Mesenchymal stem cell (in vitro differentiated cells and primary cell): ENCODE data around the gene ASB13.

Experiments
- DNase-seq: peaks from one replicate; pipeline ENCODE4 v3.0.0-alpha.2; 2013
- H2AFZ ChIP-seq: one replicate; pipeline ENCODE4 v1.6.1; 2013; ENCODE audit warnings: low read depth, mild to moderate bottlenecking, control low read depth, inconsistent platforms, low read length, moderate library complexity
- H2AK5ac ChIP-seq: 2 replicates; pipeline ENCODE4 v1.6.1; 2013; ENCODE audit warnings: low read length, moderate library complexity, mild to moderate bottlenecking, inconsistent platforms; ENCODE audit not compliant: severe bottlenecking
- H2BK120ac ChIP-seq: one replicate; pipeline ENCODE4 v1.6.1; 2013; ENCODE audit warnings: low read depth, mild to moderate bottlenecking, inconsistent platforms, low read length, moderate library complexity
- H2BK12ac ChIP-seq, 2 experiments: one replicate each; pipeline ENCODE4 v1.6.1; 2013; ENCODE audit warnings: inconsistent platforms in 2 of 2, low read length in 2 of 2, mild to moderate bottlenecking in 2 of 2, moderate library complexity in 2 of 2, control low read depth in 1 of 2
- H2BK15ac ChIP-seq: one replicate; pipeline ENCODE4 v1.6.1; 2013; ENCODE audit warnings: mild to moderate bottlenecking, low read depth, inconsistent platforms; ENCODE audit not compliant: poor library complexity, severe bottlenecking
- H2BK5ac ChIP-seq: 2 replicates; pipeline ENCODE4 v1.6.1; 2013; ENCODE audit warnings: low read depth, mild to moderate bottlenecking, low read length, control low read depth, inconsistent platforms; ENCODE audit not compliant: poor library complexity, severe bottlenecking
- H3K14ac ChIP-seq, 2 experiments: one replicate each; pipeline ENCODE4 v1.6.1; 2013; ENCODE audit warnings: inconsistent platforms in 2 of 2, low read length in 2 of 2, control low read depth in 1 of 2, mild to moderate bottlenecking in 1 of 2, moderate library complexity in 1 of 2
- H3K18ac ChIP-seq, 2 experiments: one replicate each; pipeline ENCODE4 v1.6.1; 2013; ENCODE audit warnings: inconsistent platforms in 2 of 2, low read length in 2 of 2, control low read depth in 1 of 2, low read depth in 1 of 2, mild to moderate bottlenecking in 1 of 2
- H3K23ac ChIP-seq, 2 experiments: one replicate each; pipeline ENCODE4 v1.6.1; 2013; ENCODE audit warnings: inconsistent platforms in 2 of 2, low read length in 2 of 2, mild to moderate bottlenecking in 2 of 2, moderate library complexity in 2 of 2, control low read depth in 1 of 2
- H3K27ac ChIP-seq: 2 replicates; pipeline ENCODE4 v1.5.1; 2013; ENCODE audit warnings: mild to moderate bottlenecking, moderate library complexity, low read length, control low read depth, inconsistent platforms; ENCODE audit not compliant: poor library complexity, severe bottlenecking
- H3K27me3 ChIP-seq, 2 experiments: 2 replicates each; pipeline versions ENCODE4 v1.6.1 to v1.7.0; 2013; ENCODE audit warnings: low read length in 2 of 2, mild to moderate bottlenecking in 2 of 2, moderate library complexity in 2 of 2, control low read depth in 1 of 2, inconsistent platforms in 1 of 2; ENCODE audit not compliant: control insufficient read depth in 1 of 2, insufficient read depth in 1 of 2
- H3K36me3 ChIP-seq, 2 experiments: 2 replicates each; pipeline versions ENCODE4 v1.6.1 to v1.7.0; 2013; ENCODE audit warnings: low read length in 2 of 2, control low read depth in 1 of 2, inconsistent platforms in 1 of 2, low read depth in 1 of 2, mild to moderate bottlenecking in 1 of 2; ENCODE audit not compliant: insufficient read depth in 2 of 2, control insufficient read depth in 1 of 2
- H3K4ac ChIP-seq, 2 experiments: one replicate each; pipeline ENCODE4 v1.6.1; 2013; ENCODE audit warnings: inconsistent platforms in 2 of 2, low read length in 2 of 2, mild to moderate bottlenecking in 2 of 2, moderate library complexity in 2 of 2, control low read depth in 1 of 2, low read depth in 1 of 2
- H3K4me1 ChIP-seq: 2 replicates; pipeline ENCODE4 v1.6.1; 2013; ENCODE audit warnings: low read depth, low read length, control low read depth; ENCODE audit not compliant: control insufficient read depth, insufficient read depth
- H3K4me2 ChIP-seq: 2 replicates; pipeline ENCODE4 v1.6.1; 2013; ENCODE audit warnings: low read length, mild to moderate bottlenecking, inconsistent platforms; ENCODE audit not compliant: poor library complexity, severe bottlenecking
- H3K4me3 ChIP-seq, 2 experiments: 2 replicates each; pipeline versions ENCODE4 v1.5.1 to v1.7.0; 2013; ENCODE audit warnings: low read length in 2 of 2, mild to moderate bottlenecking in 2 of 2, control low read depth in 1 of 2, low read depth in 1 of 2; ENCODE audit not compliant: insufficient read depth in 1 of 2
- H3K79me1 ChIP-seq: replicated peaks from 2 replicates; pipeline ENCODE4 v1.6.1; 2013; ENCODE audit warnings: mild to moderate bottlenecking, control low read depth, low read length, inconsistent platforms; ENCODE audit not compliant: poor library complexity, severe bottlenecking
- H3K9ac ChIP-seq: 2 replicates; pipeline ENCODE4 v1.7.0; 2013; ENCODE audit warnings: mild to moderate bottlenecking, low read length, moderate library complexity
- H3K9me3 ChIP-seq: 2 replicates; pipeline ENCODE4 v1.7.0; 2013; ENCODE audit warnings: mild to moderate bottlenecking, low read length; ENCODE audit not compliant: control insufficient read depth
- H4K8ac ChIP-seq: one replicate; pipeline ENCODE4 v1.6.1; 2013; ENCODE audit warnings: inconsistent platforms, mild to moderate bottlenecking, low read length, moderate library complexity
- H4K91ac ChIP-seq: one replicate; pipeline ENCODE4 v1.6.1; 2013; ENCODE audit warnings: mild to moderate bottlenecking, low read length, inconsistent platforms
- WGBS: methylation state at CpG from one replicate; pipeline ENCODE4 v1.1.7; 2013; ENCODE audit warnings: mixed read lengths; 5-methylcytosine and 5-hydroxymethylcytosine counted together

ASB13 gene

DNA sequence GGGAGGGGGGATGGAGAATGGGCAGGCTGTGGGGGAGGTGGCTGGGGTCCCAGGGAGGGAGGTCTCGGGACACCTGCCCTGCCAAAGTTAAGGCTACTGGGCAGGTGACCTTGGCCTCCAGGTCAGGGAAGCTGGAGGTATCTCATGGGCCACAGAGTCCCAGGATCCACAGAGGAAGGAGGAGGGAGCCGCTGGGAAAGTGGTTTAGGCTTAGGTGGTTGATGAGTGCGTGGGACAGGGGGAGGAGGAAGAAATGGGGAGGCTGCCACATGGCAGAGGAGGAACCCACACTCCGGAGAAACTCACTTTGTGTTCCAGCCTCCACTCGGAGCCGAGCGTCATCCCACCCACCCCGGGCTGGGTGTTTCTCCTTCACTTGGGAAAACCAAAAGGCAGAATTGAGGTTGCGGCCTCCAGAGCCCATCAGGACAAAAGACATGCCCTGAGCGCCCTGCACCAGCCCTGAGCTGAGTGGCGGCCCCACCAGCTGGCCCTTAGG lies 46.1 kb downstream of the ASB13 start:
- WGBS, result 94% methylated on average over 11 of the region's 11 CpGs
- Histone ChIP-seq H3K18ac (no peak overlapping the region), H2BK120ac (no peak overlapping the region), H3K4ac (no peak overlapping the region), H4K8ac (no peak overlapping the region), H3K4me1 (peaks cover 13% of the 10 kb centered on the region), H3K14ac (no peak overlapping the region), H3K23ac (no peak overlapping the region), H4K91ac (no peak overlapping the region), H3K9me3 (no peaks in the 10 kb centered on the region), H3K79me1 (no peaks in the 10 kb centered on the region), H2AFZ (no peak overlapping the region), H3K36me3 (no peaks in the 10 kb centered on the region), H3K9ac (no peak overlapping the region), H3K4me2 (no peak overlapping the region), H3K27me3 (no peaks in the 10 kb centered on the region), H3K27ac (no peak overlapping the region), H2BK5ac (no peak overlapping the region), H3K4me3 (no peak overlapping the region), H2BK12ac (peak overlapping the region in 1 of 2 experiments; percentile 4), H2BK15ac (no peak overlapping the region), H2AK5ac (no peak overlapping the region)
- no peak for DNase-seq

DNA sequence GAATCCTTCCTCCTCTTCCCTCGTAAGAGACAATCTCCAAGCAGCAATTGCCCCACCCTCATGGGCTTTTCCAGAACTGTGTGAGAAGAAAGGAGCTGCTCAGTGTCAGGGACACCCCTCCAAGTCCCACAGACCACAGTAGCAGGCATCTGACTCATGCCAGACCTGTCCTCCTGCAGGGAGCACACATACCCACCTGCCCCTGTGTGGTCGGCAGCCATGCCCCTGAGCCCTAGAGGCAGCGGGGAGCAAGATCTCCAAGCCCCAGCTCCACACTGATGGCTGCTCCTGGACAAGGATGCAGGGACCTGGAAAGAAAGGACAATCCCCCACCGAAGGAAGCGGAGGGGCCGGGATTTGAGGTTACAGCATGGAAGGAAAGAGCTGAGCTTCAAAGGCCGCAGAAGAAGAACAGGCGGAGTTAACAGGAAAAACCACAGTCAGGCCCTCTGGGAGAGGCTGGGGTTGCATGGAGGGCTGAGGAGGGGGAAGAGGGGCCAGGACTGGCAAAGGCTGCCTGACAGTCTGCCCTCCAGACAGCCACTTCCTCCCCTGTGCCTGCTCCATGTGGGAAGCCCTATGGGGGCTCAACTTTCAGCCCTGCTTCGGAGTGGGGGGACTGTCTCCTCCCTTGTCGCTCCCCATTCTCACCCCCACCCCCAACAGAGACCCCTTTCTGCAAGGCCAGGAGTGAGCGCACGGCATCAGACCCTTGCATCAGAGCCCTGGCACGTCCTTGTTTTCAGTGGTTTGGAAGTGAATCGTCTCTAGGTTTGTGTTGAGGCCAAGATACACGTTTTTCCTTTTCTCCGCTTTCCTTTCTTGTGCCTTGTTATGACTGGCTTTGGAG lies 46.8 kb downstream of the ASB13 start:
- peak overlapping the region in 1 of 2 experiments; percentile 19 for H3K4me3 ChIP-seq
- no peaks in the 10 kb centered on the region for H3K79me1 ChIP-seq
- H3K36me3 ChIP-seq, result no peaks in the 10 kb centered on the region
- no peaks in the 10 kb centered on the region for H3K9me3 ChIP-seq
- peak overlapping the region; percentile 8 for H3K9ac ChIP-seq
- peaks cover 13% of the 10 kb centered on the region for H3K4me1 ChIP-seq
- H3K23ac ChIP-seq, result no peak overlapping the region
- H3K14ac ChIP-seq, result peak overlapping the region in 1 of 2 experiments; percentile 36
- H2AK5ac ChIP-seq, result no peak overlapping the region
- H4K91ac ChIP-seq, result no peak overlapping the region
- no peak overlapping the region for H3K4me2 ChIP-seq
- H2BK12ac ChIP-seq, result peak overlapping the region in 1 of 2 experiments; percentile 4
- H3K27ac ChIP-seq, result no peak overlapping the region
- WGBS, result 74% methylated on average over 15 of the region's 16 CpGs
- no peak overlapping the region for H4K8ac ChIP-seq
- H2BK5ac ChIP-seq, result no peak overlapping the region
- H2BK15ac ChIP-seq, result no peak overlapping the region
- H3K4ac ChIP-seq, result no peak overlapping the region
- DNase-seq, result no peak
- no peak overlapping the region for H3K18ac ChIP-seq
- no peak overlapping the region for H2AFZ ChIP-seq
- H2BK120ac ChIP-seq, result no peak overlapping the region
- no peaks in the 10 kb centered on the region for H3K27me3 ChIP-seq

DNA sequence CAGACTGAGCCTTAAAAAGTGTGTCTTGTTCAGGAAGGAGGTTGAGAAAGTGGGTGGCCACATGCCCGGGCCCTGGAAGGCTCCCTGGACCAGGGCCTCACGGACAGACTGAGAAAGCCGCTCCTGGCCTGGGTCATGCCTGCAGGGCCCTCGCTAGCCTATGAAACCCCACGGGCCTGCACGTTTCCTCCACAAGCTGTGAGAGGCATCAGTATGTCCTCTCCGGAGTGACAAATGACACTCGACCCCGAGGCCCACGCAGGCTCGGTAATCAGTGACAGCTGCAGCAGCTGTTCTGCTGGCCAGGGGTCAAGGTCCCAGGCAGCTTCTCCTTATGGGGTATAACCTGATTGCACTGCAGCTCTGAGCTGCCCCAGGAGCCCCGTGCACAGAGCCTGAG lies 47.6 kb downstream of the ASB13 start:
- Histone ChIP-seq H3K27ac (no peak overlapping the region), H4K91ac (no peak overlapping the region), H3K4me1 (peaks cover 19% of the 10 kb centered on the region), H3K4me2 (no peak overlapping the region), H3K27me3 (no peaks in the 10 kb centered on the region), H4K8ac (peak overlapping the region; percentile 19), H3K4ac (peak overlapping the region in 1 of 2 experiments; percentile 35), H3K14ac (no peak overlapping the region), H3K4me3 (peak overlapping the region in 1 of 2 experiments; percentile 19), H2BK5ac (no peak overlapping the region), H2BK12ac (no peak overlapping the region), H2BK120ac (no peak overlapping the region), H3K9me3 (no peaks in the 10 kb centered on the region), H3K9ac (peak overlapping the region; percentile 19), H3K23ac (no peak overlapping the region), H2AFZ (no peak overlapping the region), H2BK15ac (no peak overlapping the region), H3K18ac (peak overlapping the region in 1 of 2 experiments; percentile 14), H2AK5ac (no peak overlapping the region), H3K79me1 (no peaks in the 10 kb centered on the region), H3K36me3 (no peaks in the 10 kb centered on the region)
- DNase-seq, result no peak
- WGBS, result 33% methylated on average over 12 of the region's 12 CpGs

DNA sequence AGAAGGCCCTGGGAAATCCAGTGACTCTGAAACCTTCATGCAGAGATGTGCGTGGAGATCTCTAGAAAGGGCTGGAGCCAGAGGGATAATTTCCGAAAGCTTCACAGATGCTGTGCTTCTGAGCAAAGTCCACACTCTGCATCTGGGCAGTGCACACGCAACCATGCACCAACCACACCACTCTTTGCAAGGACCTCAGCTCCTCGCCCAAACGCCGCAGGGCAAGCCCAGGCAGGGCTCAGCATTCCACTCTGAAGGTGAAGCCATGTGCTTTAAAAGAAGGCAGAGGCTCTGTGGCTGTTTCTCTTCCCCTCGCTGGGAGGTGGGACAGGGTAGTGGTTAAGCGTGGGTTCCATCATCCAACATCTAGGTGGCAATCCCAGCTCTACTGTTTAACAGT lies 48.4 kb downstream of the ASB13 start:
- DNase-seq, result no peak
- no peaks in the 10 kb centered on the region for H3K27me3 ChIP-seq
- H3K4me3 ChIP-seq, result no peak overlapping the region
- H3K18ac ChIP-seq, result no peak overlapping the region
- H3K9me3 ChIP-seq, result no peaks in the 10 kb centered on the region
- H2BK5ac ChIP-seq, result no peak overlapping the region
- no peak overlapping the region for H4K8ac ChIP-seq
- H3K36me3 ChIP-seq, result no peaks in the 10 kb centered on the region
- no peak overlapping the region for H2BK15ac ChIP-seq
- H3K79me1 ChIP-seq, result no peaks in the 10 kb centered on the region
- H3K4me1 ChIP-seq, result peaks cover 19% of the 10 kb centered on the region
- no peak overlapping the region for H2BK12ac ChIP-seq
- peak overlapping the region; percentile 19 for H3K9ac ChIP-seq
- H2AK5ac ChIP-seq, result no peak overlapping the region
- no peak overlapping the region for H2AFZ ChIP-seq
- H3K27ac ChIP-seq, result no peak overlapping the region
- no peak overlapping the region for H3K4me2 ChIP-seq
- H2BK120ac ChIP-seq, result no peak overlapping the region
- H3K23ac ChIP-seq, result no peak overlapping the region
- H3K14ac ChIP-seq, result no peak overlapping the region
- H4K91ac ChIP-seq, result no peak overlapping the region
- H3K4ac ChIP-seq, result peak overlapping the region in 1 of 2 experiments; percentile 10
- WGBS, result 90% methylated on average over 8 of the region's 8 CpGs
